ENCODE measurements around the gene C4orf50. TPM values are rescaled to one million over a fixed set of nuclear protein-coding genes. Genes with fewer than 3 reads are reported as not detected.

C4orf50 gene
- total RNA-seq, 4 donors from 2014 or later: not detected

DNA sequence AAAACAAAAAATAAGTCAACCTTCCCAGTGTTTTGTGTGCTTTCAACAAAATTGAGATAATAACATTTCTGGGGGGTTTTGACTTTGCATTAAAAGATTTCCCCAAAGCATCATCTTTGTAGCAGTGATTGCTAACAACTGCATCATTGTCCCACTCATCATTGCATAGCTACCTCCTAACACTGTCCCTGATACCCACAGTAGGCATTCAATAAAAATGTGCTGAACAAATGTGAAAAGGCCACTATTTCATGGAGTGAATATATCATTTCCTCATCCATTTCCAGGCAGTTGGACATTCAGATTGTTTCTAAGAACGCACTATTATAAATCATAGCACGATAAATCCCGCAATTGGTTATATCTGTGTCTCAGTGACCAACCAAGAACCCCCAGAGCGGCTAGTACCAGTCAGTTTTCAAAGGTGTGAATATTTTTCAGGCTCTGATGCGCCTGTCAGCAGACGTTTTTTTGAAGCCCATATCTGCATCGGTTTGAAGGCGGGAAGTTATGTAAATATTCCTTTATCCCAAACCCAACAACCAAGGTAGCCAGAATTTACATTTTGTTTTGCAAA, 89.3 kb downstream of the C4orf50 start:
- 77% methylated on average over 8 of the region's 8 CpGs for WGBS
- no peak for TF ChIP-seq POLR2A (IDR thresholded peaks at IDR 0.05)
- TF ChIP-seq, protein P1, sequence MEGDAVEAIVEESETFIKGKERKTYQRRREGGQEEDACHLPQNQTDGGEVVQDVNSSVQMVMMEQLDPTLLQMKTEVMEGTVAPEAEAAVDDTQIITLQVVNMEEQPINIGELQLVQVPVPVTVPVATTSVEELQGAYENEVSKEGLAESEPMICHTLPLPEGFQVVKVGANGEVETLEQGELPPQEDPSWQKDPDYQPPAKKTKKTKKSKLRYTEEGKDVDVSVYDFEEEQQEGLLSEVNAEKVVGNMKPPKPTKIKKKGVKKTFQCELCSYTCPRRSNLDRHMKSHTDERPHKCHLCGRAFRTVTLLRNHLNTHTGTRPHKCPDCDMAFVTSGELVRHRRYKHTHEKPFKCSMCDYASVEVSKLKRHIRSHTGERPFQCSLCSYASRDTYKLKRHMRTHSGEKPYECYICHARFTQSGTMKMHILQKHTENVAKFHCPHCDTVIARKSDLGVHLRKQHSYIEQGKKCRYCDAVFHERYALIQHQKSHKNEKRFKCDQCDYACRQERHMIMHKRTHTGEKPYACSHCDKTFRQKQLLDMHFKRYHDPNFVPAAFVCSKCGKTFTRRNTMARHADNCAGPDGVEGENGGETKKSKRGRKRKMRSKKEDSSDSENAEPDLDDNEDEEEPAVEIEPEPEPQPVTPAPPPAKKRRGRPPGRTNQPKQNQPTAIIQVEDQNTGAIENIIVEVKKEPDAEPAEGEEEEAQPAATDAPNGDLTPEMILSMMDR (IDR thresholded peaks at IDR 0.05): no peak
- no peak for TF ChIP-seq POLR2AphosphoS5 (IDR thresholded peaks at IDR 0.05)

DNA sequence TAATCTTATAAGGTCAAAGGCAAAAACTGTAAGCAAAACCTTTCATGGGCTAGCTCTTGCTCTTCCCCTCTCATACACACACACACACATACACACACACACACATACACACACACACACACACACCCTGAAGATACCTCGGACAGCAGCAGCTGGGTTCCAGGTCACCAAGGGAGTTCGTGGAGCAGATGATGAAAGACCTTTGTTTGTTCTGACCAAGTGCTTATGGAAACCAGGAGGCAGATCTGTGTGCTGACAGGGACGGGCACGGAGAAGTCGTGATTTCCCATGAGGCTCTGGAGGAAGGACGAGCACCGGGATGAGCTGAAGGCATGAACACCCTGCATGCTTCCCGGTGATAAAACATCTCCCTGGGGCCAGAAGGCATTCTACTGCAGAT, 90.0 kb downstream of the C4orf50 start:
- H3K27ac ChIP-seq: no peak overlapping the region
- H3K4me1 ChIP-seq: no peaks in the 10 kb centered on the region
- H3K4me3 ChIP-seq: no peak overlapping the region
- no peaks in the 10 kb centered on the region for H3K36me3 ChIP-seq
- H3K9me3 ChIP-seq: no peaks in the 10 kb centered on the region
- peaks cover 49% of the 10 kb centered on the region for H3K27me3 ChIP-seq
- WGBS: 52% methylated on average over 8 of the region's 8 CpGs
- TF ChIP-seq, protein P1 (IDR thresholded peaks at IDR 0.05): no peak
- TF ChIP-seq EP300 (IDR thresholded peaks at IDR 0.05): no peak
- no peak for TF ChIP-seq POLR2AphosphoS5 (IDR thresholded peaks at IDR 0.05)
- no peak for TF ChIP-seq POLR2A (IDR thresholded peaks at IDR 0.05)
- no peak for DNase-seq (ENCODE audit: low spot score in 2 of 2)

More for the DNA sequence above, 89.3 kb downstream of the C4orf50 start:
- H3K27me3 ChIP-seq: peaks cover 52% of the 10 kb centered on the region
- H3K4me1 ChIP-seq: no peaks in the 10 kb centered on the region
- no peaks in the 10 kb centered on the region for H3K36me3 ChIP-seq
- no peaks in the 10 kb centered on the region for H3K9me3 ChIP-seq
- no peak for DNase-seq (ENCODE audit: low spot score in 2 of 2)
- H3K27ac ChIP-seq: no peak overlapping the region
- no peak overlapping the region for H3K4me3 ChIP-seq

DNA sequence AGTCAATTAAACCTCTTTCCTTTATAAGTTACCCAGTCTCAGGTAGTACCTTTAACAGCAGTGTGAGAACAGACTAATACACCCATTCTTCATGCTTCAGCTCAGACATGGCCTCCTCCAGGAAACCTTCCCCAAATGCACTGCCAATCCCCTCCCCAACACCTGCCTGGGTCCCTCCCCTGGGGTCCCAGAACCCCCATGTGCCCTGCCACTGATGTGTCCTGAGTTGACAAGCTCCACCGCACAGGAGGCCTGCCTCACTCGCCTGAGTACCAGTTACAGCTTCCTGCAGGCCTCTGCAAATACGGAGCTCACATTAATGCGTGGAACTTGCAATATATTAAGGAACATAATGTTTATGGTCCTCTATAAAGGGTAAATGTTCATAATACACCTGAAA, 90.5 kb downstream of the C4orf50 start:
- Histone ChIP-seq H3K4me1 (no peaks in the 10 kb centered on the region), H3K27me3 (peaks cover 46% of the 10 kb centered on the region), H3K36me3 (no peaks in the 10 kb centered on the region), H3K9me3 (no peaks in the 10 kb centered on the region), H3K27ac (no peak overlapping the region), H3K4me3 (no peak overlapping the region)
- DNase-seq (ENCODE audit: low spot score in 2 of 2): no peak
- no peak for TF ChIP-seq EP300 (IDR thresholded peaks at IDR 0.05)
- TF ChIP-seq POLR2A (IDR thresholded peaks at IDR 0.05): no peak
- TF ChIP-seq, protein P1 (IDR thresholded peaks at IDR 0.05): no peak
- TF ChIP-seq POLR2AphosphoS5 (IDR thresholded peaks at IDR 0.05): no peak
- WGBS: 84% methylated on average over 4 of the region's 4 CpGs

DNA sequence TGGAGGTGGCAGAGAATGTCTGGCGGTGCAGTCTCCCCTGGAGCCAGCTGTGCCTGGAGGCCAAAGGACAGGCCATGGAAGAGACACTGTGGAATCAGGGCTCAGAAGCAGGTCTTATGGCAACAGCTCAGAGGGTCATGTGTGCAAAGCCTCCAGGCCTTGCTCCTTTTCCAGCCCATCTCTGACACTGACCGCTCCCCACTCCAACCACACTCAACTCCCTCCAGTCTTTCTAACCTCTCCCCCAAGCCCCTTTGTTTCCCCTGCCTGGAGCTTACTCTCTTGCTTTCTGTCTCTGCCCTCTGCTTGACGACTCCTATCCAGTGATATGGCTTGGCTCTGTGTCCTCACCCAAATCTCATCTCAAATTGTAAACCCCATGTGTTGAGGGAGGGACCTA, 91.1 kb downstream of the C4orf50 start:
- no peak overlapping the region for H3K27ac ChIP-seq
- H3K9me3 ChIP-seq: no peaks in the 10 kb centered on the region
- DNase-seq (ENCODE audit: low spot score in 2 of 2): no peak
- H3K4me3 ChIP-seq: no peak overlapping the region
- TF ChIP-seq, protein P1 (IDR thresholded peaks at IDR 0.05): no peak
- WGBS: 64% methylated on average over 3 of the region's 3 CpGs
- H3K27me3 ChIP-seq: peaks cover 47% of the 10 kb centered on the region
- no peaks in the 10 kb centered on the region for H3K4me1 ChIP-seq
- H3K36me3 ChIP-seq: no peaks in the 10 kb centered on the region

- 50% methylated on average over 7 of the region's 7 CpGs for WGBS
- no peak for DNase-seq (ENCODE audit: low spot score in 2 of 2)
Observed at GRCh38 chr4:5926598-5926997, 91.6 kb downstream of the C4orf50 start.

More at GRCh38 chr4:5926598-5926997, 91.6 kb downstream of the C4orf50 start:
- Histone ChIP-seq H3K4me3 (no peak overlapping the region), H3K9me3 (no peaks in the 10 kb centered on the region), H3K4me1 (no peaks in the 10 kb centered on the region), H3K36me3 (no peaks in the 10 kb centered on the region), H3K27ac (no peak overlapping the region), H3K27me3 (peaks cover 47% of the 10 kb centered on the region)
- TF ChIP-seq, protein P1 (IDR thresholded peaks at IDR 0.05): no peak
- TF ChIP-seq POLR2AphosphoS5 (IDR thresholded peaks at IDR 0.05) (no peak), EP300 (IDR thresholded peaks at IDR 0.05) (no peak), POLR2A (IDR thresholded peaks at IDR 0.05) (no peak)

Data from suprapubic skin (tissue), 4 donors.